Cardiac muscle cell (in vitro differentiated cells and primary cell): ENCODE measurements around the gene LRBA. TPM values are rescaled to one million over a fixed set of nuclear protein-coding genes. Genes with fewer than 3 reads are reported as not detected.
A peak's percentile ranks its signal among the peaks of the same experiment; 100 is the strongest.

Source experiments
- DNase-seq, 2 donors: peaks; one replicate each; pipeline versions ENCODE4 v3.0.0 to v3.0.0-alpha.2; 2010 to 2017; ENCODE audit warnings: low read depth in 1 of 2, low spot score in 1 of 2
- H3K27ac ChIP-seq: fragments of 200-600 bp; sonication (generic); 2 replicates; pipeline ENCODE4 v1.5.1; 2016
- H3K27me3 ChIP-seq: fragments of 200-600 bp; sonication (generic); 2 replicates; pipeline ENCODE4 v1.6.0; 2016; ENCODE audit warnings: control low read depth
- H3K36me3 ChIP-seq: fragments of 200-600 bp; sonication (generic); 2 replicates; pipeline ENCODE4 v1.5.1; 2016; ENCODE audit warnings: control low read depth
- H3K4me1 ChIP-seq: fragments of 200-600 bp; sonication (generic); 2 replicates; pipeline ENCODE4 v1.8.1; 2017; ENCODE audit warnings: low read depth, mild to moderate bottlenecking, mixed run types
- H3K4me3 ChIP-seq: fragments of 200-600 bp; sonication (generic); 2 replicates; pipeline ENCODE4 v1.5.1; 2016; ENCODE audit warnings: mild to moderate bottlenecking
- H3K9me3 ChIP-seq: fragments of 200-600 bp; sonication (generic); 2 replicates; pipeline ENCODE4 v1.5.1; 2017; ENCODE audit warnings: low read depth, mild to moderate bottlenecking, control low read depth
- polyA plus RNA-seq: library from polyadenylated mRNA; unstranded; fragments of >200 nt; fragmentation: Nextera tagmentation; extraction: Ambion mirVana; gene quantifications from 2 replicates; pipeline ENCODE4 v1.2.1, GENCODE V29; 2016
- total RNA-seq: library from RNA; depleted of rRNA; stranded (reverse); fragments of >200 nt; gene quantifications from 2 replicates; pipeline ENCODE4 v1.2.3, GENCODE V29; 2016
- TF ChIP-seq, protein P1 (sequence below): IDR thresholded peaks from 2 replicates; pipeline ENCODE4 v1.5.1; 2012; ENCODE audit warnings: low read depth, mild to moderate bottlenecking, low read length

Gene LRBA
- total and polyA plus RNA-seq, 2 experiments from 2014 or later = 17.7 to 58.8 TPM

DNA sequence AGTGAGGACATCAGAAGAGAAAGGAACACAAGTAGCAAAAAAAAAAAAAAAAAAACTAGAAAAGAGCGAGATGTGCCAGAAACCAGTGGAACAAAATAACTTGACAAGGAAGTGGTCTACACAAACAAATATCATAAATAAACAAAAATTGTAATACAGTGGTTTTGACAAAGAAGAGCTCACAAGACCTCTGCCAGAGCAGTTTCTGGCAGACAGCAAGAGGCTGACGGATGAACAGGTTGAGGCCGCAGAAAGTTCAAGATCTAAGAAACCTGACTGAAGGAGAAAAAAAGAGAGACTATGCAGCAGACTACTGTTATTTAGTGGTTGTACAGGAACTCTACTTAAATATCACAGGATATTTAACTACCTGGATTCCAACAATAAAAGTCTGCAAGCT lies 367.0 kb downstream of the LRBA start:
- no peaks in the 10 kb centered on the region for H3K36me3 ChIP-seq

GRCh38 chr4:150647008-150647407 lies 368.1 kb downstream of the LRBA start:
- no peaks in the 10 kb centered on the region for H3K9me3 ChIP-seq
- TF ChIP-seq, protein P1, sequence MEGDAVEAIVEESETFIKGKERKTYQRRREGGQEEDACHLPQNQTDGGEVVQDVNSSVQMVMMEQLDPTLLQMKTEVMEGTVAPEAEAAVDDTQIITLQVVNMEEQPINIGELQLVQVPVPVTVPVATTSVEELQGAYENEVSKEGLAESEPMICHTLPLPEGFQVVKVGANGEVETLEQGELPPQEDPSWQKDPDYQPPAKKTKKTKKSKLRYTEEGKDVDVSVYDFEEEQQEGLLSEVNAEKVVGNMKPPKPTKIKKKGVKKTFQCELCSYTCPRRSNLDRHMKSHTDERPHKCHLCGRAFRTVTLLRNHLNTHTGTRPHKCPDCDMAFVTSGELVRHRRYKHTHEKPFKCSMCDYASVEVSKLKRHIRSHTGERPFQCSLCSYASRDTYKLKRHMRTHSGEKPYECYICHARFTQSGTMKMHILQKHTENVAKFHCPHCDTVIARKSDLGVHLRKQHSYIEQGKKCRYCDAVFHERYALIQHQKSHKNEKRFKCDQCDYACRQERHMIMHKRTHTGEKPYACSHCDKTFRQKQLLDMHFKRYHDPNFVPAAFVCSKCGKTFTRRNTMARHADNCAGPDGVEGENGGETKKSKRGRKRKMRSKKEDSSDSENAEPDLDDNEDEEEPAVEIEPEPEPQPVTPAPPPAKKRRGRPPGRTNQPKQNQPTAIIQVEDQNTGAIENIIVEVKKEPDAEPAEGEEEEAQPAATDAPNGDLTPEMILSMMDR = no peak
- no peaks in the 10 kb centered on the region for H3K4me1 ChIP-seq
- H3K4me3 ChIP-seq = no peak overlapping the region
- H3K27me3 ChIP-seq = no peaks in the 10 kb centered on the region
- no peak for DNase-seq
- no peaks in the 10 kb centered on the region for H3K36me3 ChIP-seq
- H3K27ac ChIP-seq = no peak overlapping the region

More for the DNA sequence above, 367.0 kb downstream of the LRBA start:
- Histone ChIP-seq H3K27ac (no peak overlapping the region), H3K4me1 (no peaks in the 10 kb centered on the region), H3K9me3 (no peaks in the 10 kb centered on the region), H3K4me3 (no peak overlapping the region), H3K27me3 (no peaks in the 10 kb centered on the region)
- DNase-seq = no peak
- TF ChIP-seq, protein P1 = no peak

DNA sequence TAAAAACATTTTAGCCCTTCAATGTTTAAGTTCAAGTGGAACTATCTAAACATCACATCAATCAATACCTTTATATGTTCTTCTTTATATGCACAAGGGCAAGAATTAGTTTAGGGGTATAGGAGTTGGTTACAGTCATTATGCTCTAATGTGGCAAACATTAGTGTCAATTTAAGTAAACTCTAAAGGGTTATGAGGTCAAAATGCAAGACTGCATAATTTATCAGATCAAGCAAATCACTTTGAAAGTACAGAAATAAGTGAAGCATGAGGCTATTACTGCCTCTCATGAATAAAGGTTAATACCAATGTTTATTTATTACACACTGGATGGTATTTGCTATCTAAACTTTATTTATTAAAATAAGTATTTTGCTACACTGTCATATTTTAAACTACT lies 373.5 kb downstream of the LRBA start:
- no peaks in the 10 kb centered on the region for H3K9me3 ChIP-seq
- no peak overlapping the region for H3K27ac ChIP-seq
- H3K4me3 ChIP-seq = no peak overlapping the region
- TF ChIP-seq, protein P1 = no peak
- no peak for DNase-seq
- no peaks in the 10 kb centered on the region for H3K4me1 ChIP-seq
- H3K36me3 ChIP-seq = no peaks in the 10 kb centered on the region
- H3K27me3 ChIP-seq = no peaks in the 10 kb centered on the region

DNA sequence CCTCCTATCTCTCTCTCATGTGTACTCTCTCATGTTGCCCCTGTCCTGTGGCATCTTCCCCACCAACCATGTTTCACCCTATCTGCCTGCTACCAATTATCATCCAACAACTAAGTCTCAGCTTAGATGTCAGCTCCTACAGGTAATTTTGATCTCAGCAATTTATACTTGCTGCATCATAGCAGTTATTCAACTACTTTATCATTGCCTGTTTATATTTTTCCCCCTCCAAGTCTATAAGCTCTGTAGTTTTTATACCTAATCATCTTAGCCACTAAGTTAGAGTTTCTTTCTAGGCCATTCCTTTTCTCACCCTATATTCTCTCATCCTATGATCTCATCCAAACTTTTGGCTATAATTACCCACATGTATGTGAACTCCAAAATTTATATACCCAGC lies 382.4 kb downstream of the LRBA start:
- H3K4me1 ChIP-seq = no peaks in the 10 kb centered on the region
- H3K36me3 ChIP-seq = no peaks in the 10 kb centered on the region
- no peak for DNase-seq
- no peaks in the 10 kb centered on the region for H3K27me3 ChIP-seq
- TF ChIP-seq, protein P1 = no peak
- no peak overlapping the region for H3K4me3 ChIP-seq
- no peaks in the 10 kb centered on the region for H3K9me3 ChIP-seq
- H3K27ac ChIP-seq = no peak overlapping the region

- Histone ChIP-seq H3K9me3 (no peaks in the 10 kb centered on the region), H3K4me1 (peaks cover 5% of the 10 kb centered on the region), H3K27ac (no peak overlapping the region), H3K27me3 (no peaks in the 10 kb centered on the region), H3K36me3 (no peaks in the 10 kb centered on the region), H3K4me3 (no peak overlapping the region)
- TF ChIP-seq, protein P1 = no peak
- DNase-seq = no peak
Measured at GRCh38 chr4:150628073-150628472, 387.0 kb downstream of the LRBA start.

DNA sequence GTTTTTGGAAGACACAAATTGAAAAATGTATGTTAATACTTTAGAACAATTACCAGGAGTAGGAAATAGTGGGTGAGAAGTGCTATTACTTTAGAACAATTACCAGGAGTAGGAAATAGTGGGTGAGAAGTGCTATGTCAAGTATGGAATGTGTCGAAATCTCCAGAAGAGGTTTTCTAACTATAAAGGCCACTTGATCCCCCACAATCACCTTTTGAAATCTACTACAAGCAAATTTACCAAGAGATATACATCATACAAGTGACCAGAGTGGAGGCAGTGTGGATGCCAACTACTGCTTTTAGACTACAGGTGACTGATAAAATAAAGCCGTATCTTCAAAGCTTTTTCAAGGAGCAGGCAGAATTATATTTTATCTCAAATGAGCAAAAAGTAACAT lies 390.1 kb downstream of the LRBA start:
- Histone ChIP-seq H3K27ac (no peak overlapping the region), H3K4me1 (peaks cover 5% of the 10 kb centered on the region), H3K9me3 (no peaks in the 10 kb centered on the region), H3K4me3 (no peak overlapping the region), H3K36me3 (no peaks in the 10 kb centered on the region), H3K27me3 (no peaks in the 10 kb centered on the region)
- TF ChIP-seq, protein P1 = no peak
- DNase-seq = peak in 1 of 2 donors; percentile 5
